NCI-H526 treated with DMSO at 0.1 percent for 48 hours (cell line): ENCODE results near the gene DUS3L.
"Not testable (repeated sequence)": the region's sequence is repeated elsewhere in the genome, so short reads cannot be mapped to it uniquely, and the experiment has no call there.

Source experiments
- DNase-seq: peaks from one replicate; lab custom pipeline; 2025; lab: John Stamatoyannopoulos, UW

DUS3L gene

DNA sequence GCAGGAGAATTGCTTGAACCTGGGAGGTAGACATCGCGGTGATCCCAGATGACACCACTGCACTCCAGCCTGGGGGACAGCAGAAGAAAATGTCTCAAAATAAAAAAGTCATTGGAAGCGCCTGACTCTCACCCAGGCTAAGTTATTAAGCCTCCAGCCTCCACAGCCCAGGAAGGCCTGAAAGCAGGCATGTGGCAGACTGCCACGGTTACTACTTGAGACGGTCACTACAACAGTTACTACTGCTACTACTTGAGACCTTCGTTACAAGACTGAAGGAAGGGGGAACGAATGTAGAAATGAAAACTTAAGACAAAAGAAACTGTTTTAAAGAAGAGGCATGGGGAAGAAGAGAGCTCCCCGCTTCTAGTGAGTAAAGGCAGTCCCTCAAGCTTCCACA, 16.0 kb downstream of the DUS3L start:
- no peak for DNase-seq

DNA sequence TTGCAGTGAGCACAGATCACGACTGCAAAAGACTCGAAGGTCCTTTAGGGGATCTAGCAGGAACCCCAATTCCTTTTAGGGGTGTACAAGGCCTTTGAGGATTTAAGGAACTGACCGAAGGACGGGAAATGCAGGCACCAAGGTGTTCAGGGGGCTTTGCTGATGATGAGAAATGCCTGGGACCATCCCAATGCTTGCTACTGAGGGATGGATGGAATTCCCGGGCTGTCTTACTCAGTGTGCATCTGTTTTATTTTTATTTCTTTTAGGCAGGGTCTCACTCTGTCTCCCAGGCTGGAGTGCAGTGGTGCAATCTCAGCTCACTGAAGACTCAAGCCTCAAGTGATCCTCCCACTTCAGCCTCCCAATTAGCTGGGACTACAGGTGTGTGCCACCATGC, 17.7 kb downstream of the DUS3L start:
- DNase-seq = no peak

DNA sequence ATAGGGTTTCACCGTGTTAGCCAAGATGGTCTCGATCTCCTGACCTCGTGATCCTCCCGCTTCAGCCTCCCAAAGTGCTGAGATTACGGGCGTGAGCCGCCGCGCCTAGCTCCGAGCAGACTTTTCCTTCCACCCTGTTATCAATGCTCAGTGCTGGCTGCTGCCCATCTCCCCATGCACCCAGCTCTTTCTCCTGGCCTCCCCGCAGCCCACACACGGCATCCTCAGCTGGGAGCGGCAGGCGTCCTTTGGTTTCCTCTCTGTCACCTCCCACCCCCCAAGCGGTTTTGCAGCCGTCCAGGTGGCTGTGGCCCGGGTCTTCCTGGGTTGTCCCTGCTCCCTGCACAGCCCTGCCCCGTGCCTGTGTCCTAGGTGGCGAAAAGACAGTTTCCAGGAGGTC, 18.5 kb downstream of the DUS3L start:
- no peak for DNase-seq

- no peak for DNase-seq
Observed at GRCh38 chr19:5767949-5768348, 23.0 kb downstream of the DUS3L start.

DNA sequence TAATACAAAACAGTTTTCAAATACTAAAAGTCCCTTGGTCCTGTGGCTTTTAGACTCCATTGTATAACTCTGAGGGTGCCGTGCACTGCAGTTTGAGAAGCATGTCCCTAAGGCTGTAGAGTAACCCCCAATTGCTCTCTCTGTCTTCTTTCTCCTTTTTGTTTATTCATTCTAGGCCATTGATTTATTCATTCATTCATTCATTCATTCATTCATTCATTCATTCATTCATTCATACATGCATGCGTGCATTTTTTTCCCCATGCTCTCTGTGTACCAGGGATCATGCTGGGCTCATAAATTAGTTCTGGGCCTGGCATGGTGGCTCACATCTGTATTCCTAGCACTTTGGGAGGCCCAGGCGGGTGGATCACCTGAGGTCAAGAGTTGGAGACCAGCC, 25.7 kb downstream of the DUS3L start:
- no peak for DNase-seq

DNA sequence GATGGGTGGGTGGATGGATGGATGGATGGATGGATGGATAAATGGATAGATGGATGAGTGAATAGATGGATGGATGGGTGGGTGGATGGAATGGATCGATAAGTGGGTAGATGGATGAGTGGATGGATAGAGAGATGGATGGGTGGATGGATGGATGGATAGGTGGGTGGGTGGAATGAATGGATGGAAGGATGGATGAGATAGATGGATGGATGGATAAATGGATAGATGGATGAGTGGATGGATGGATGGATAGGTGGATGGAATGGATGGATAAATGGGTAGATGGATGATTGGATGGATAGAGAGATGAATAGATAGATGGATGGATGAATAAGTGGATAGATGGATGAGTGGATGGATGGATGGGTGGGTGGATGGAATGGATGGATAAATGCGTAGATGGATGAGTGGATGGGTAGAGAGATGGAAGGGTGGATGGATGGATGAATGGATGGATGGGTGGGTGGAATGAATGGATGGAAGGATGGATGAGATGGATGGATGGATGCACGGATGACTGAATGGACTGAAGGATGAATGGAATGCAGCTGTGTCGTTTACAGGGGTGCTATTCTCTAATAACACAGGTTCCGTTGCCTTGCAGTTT, 28.2 kb downstream of the DUS3L start:
- DNase-seq = no peak

- DNase-seq = no peak
Observed at GRCh38 chr19:5753743-5754142, 37.2 kb downstream of the DUS3L start.

GRCh38 chr19:5751709-5752108, 39.3 kb downstream of the DUS3L start:
- no peak for DNase-seq

GRCh38 chr19:5749505-5749904, 41.5 kb downstream of the DUS3L start:
- no peak for DNase-seq

- not testable (repeated sequence) for DNase-seq
Observed at GRCh38 chr19:5748920-5749319, 42.0 kb downstream of the DUS3L start.

- not testable (repeated sequence) for DNase-seq
Observed at GRCh38 chr19:5744999-5745398, 46.0 kb downstream of the DUS3L start.

DNA sequence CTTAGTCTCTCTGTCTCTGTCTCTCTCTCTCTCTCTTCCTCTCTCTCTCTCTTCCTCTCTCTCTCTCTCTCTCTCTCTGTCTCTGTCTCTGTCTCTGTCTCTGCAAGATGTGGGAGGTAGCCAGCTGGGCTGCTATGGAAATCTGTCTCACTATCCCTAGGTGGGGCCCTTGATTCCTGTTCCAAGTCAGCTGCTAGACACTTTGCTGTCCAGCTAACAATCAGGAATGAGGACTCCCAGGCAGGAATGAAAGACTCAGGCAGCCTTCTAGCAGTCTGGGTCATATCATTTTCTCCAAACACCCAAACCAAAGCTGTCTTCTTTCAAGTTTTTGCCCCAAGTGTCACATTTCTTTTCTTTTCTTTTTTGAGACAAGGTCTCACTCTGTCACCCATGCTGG, 47.3 kb downstream of the DUS3L start:
- no peak for DNase-seq

DNA sequence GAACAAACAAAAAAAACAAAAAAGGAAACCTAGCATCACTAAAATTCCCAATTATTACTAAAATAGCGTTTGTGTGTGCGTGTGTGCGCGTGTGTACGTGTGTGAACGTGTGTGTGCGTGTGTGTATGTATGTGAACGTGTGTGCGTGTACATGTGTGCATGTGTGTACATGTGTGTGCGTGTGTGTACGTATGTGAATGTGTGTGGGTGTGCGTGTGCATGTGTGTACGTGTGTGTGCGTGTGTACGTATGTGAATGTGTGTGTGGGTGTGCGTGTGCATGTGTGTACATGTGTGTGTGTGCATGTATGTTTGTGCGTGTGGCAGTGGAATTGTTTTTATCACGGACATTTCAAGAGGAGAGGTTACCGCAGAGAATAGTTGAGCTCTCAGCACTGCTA, 48.9 kb downstream of the DUS3L start:
- DNase-seq = no peak

DNA sequence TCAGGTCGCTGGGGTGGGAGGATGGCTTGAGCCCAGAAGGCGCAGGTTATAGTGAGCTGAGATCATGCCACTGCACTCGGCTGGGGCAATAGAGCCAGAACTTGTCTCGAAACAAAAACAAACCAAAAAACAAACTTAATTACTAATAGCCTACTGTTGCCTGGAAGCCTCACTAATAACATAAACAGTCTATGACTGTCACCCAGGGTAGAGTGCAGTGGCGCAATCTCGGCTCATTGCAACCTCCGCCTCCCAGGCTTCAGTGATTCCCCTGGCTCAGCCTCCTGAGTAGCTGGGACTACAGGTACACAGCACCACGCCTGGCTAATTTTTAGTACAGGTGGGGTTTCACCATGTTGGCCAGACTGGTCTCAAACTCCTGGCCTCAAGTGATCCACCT, 52.5 kb downstream of the DUS3L start:
- no peak for DNase-seq
